ENCODE measurements around the gene CHD2. TPM values are rescaled to one million over a fixed set of nuclear protein-coding genes. Genes with fewer than 3 reads are reported as not detected.

Gene CHD2
- total and polyA plus RNA-seq, 2 donors (not counting 3 experiments of a cell fraction or from before 2014, with no cell fraction given), result 53.8 to 97.9 TPM

- BruUV-seq (replicated peaks), result no TSS peak
- H3K9me1 ChIP-seq (replicated peaks; ENCODE audit: control insufficient read depth, extremely low read depth, insufficient read depth, low read length), result no peaks in the 10 kb centered on the region
- TF ChIP-seq POLR2AphosphoS5 (IDR thresholded peaks at IDR 0.05; ENCODE audit: insufficient read depth, low read depth, low read length), result no peak
- TF ChIP-seq MYC (IDR thresholded peaks at IDR 0.05; ENCODE audit: low read depth, low read length), result no peak
- TF ChIP-seq CTCF (IDR thresholded peaks at IDR 0.05; ENCODE audit: extremely low read depth in 1 of 2, insufficient read depth in 1 of 2, low read depth in 1 of 2, low read length in 2 of 2), result no peak
- no peak for TF ChIP-seq EZH2 (IDR thresholded peaks at IDR 0.05; ENCODE audit: borderline replicate concordance, low read depth, low read length, severe bottlenecking)
- no peak for TF ChIP-seq POLR2A (IDR thresholded peaks at IDR 0.05; ENCODE audit: low read depth, low read length)
- no peak for TF ChIP-seq FOS (IDR thresholded peaks at IDR 0.05; ENCODE audit: borderline replicate concordance, insufficient read depth, low read length)
- no peak for TF ChIP-seq GATA2 (IDR thresholded peaks at IDR 0.05; ENCODE audit: insufficient read depth, insufficient read length, low read depth, low read length)
- no peak for TF ChIP-seq MAX (IDR thresholded peaks at IDR 0.05; ENCODE audit: insufficient read depth, insufficient read length)
- ChIA-PET POLR2A (no interaction called here), CTCF (interaction anchor here (0.6 kb wide), 1 partner anchor 58 kb away, joined by 4 read pairs; no protein-coding TSS in a partner anchor)
- H3K4me1 ChIP-seq (ENCODE audit: control insufficient read depth, extremely low read depth, insufficient read depth, low read length), result no peaks in the 10 kb centered on the region
- H3K36me3 ChIP-seq (ENCODE audit: control insufficient read depth in 2 of 2, extremely low read depth in 1 of 2, insufficient read depth in 2 of 2, low read length in 2 of 2), result no peaks in the 10 kb centered on the region
- no peak overlapping the region for H3K9ac ChIP-seq (replicated peaks; ENCODE audit: extremely low read depth, insufficient read depth, low read length)
- H4K20me1 ChIP-seq (replicated peaks; ENCODE audit: control insufficient read depth, extremely low read depth, insufficient read depth, low read length), result no peaks in the 10 kb centered on the region
- no peaks in the 10 kb centered on the region for H3K79me2 ChIP-seq (ENCODE audit: control insufficient read depth, insufficient read depth, low read length)
- H3K9me3 ChIP-seq (replicated peaks; ENCODE audit: control insufficient read depth, insufficient read depth, low read length), result no peaks in the 10 kb centered on the region
- intact Hi-C loops (cut with micrococcal nuclease), result no loop called here
- DNase-seq (ENCODE audit: low read depth, low spot score) (no peak), FAIRE-seq (no peak)
- dilution Hi-C loops (cut with MboI; ENCODE audit: extremely low pct_ligation_motif_present, low sequenced_read_pairs), result no loop called here
- H2AFZ ChIP-seq (ENCODE audit: low read depth, low read length), result no peak overlapping the region
- no peak overlapping the region for H3K4me3 ChIP-seq (replicated peaks in 1 of 3; ENCODE audit: insufficient read depth in 1 of 3, low read depth in 1 of 3, low read length in 3 of 3)
- no peaks in the 10 kb centered on the region for H3K27me3 ChIP-seq (ENCODE audit: control insufficient read depth in 2 of 2, insufficient read depth in 2 of 2, low read length in 2 of 2)
- no peak overlapping the region for H3K4me2 ChIP-seq (ENCODE audit: insufficient read depth, low read length)
- no peak overlapping the region for H3K27ac ChIP-seq (ENCODE audit: insufficient read depth, low read depth, low read length)
Measured at GRCh38 chr15:93063796-93064690, 163.9 kb downstream of the CHD2 start.
